ENCODE results near the gene INF2.

Gene INF2

GRCh38 chr14:104689109-104689880, at the start of gene INF2:
Gene INF2, plus strand, starts transcription at chr14:104689618. Its CDS starts 11,748 bp downstream, at chr14:104701366.
- DNase-seq (ENCODE audit: low read depth), result peak; percentile 51
- TF ChIP-seq CTCF (conservative IDR thresholded peaks at IDR 0.05; ENCODE audit: low read depth, low read length), result no peak
- H3K4me3 ChIP-seq (ENCODE audit: low read depth, low read length), result peak within 1 kb of the TSS; percentile 87

- peak; percentile 94 for TF ChIP-seq CTCF (conservative IDR thresholded peaks at IDR 0.05; ENCODE audit: low read depth, low read length)
- no peak overlapping the region for H3K4me3 ChIP-seq (ENCODE audit: low read depth, low read length)
- DNase-seq (ENCODE audit: low read depth), result peak; percentile 69
Measured at GRCh38 chr14:104639885-104640548, 49.4 kb upstream of the INF2 start.

GRCh38 chr14:104640681-104641080, 48.7 kb upstream of the INF2 start:
- DNase-seq (ENCODE audit: low read depth), result no peak
- TF ChIP-seq CTCF (conservative IDR thresholded peaks at IDR 0.05; ENCODE audit: low read depth, low read length), result no peak
- no peak overlapping the region for H3K4me3 ChIP-seq (ENCODE audit: low read depth, low read length)

- DNase-seq (ENCODE audit: low read depth), result no peak
- no peak for TF ChIP-seq CTCF (conservative IDR thresholded peaks at IDR 0.05; ENCODE audit: low read depth, low read length)
- H3K4me3 ChIP-seq (ENCODE audit: low read depth, low read length), result no peak overlapping the region
Measured at GRCh38 chr14:104641753-104642539, 47.5 kb upstream of the INF2 start.

- TF ChIP-seq CTCF (conservative IDR thresholded peaks at IDR 0.05; ENCODE audit: low read depth, low read length), result no peak
- DNase-seq (ENCODE audit: low read depth), result no peak
- H3K4me3 ChIP-seq (ENCODE audit: low read depth, low read length), result no peak overlapping the region
Measured at GRCh38 chr14:104642540-104642868, 46.9 kb upstream of the INF2 start.

GRCh38 chr14:104643306-104643705, 46.1 kb upstream of the INF2 start:
- H3K4me3 ChIP-seq (ENCODE audit: low read depth, low read length), result no peak overlapping the region
- no peak for TF ChIP-seq CTCF (conservative IDR thresholded peaks at IDR 0.05; ENCODE audit: low read depth, low read length)
- DNase-seq (ENCODE audit: low read depth), result no peak
